ENCODE results near the gene ZCCHC2. TPM values are rescaled to one million over a fixed set of nuclear protein-coding genes. Genes with fewer than 3 reads are reported as not detected.
A peak's percentile ranks its signal among the peaks of the same experiment; 100 is the strongest.

The ZCCHC2 gene
- total and polyA plus RNA-seq, 2 of the 13 experiments (the other 11 are each of a cell fraction or from before 2014, with no cell fraction given) = 62.5 to 76.1 TPM

DNA sequence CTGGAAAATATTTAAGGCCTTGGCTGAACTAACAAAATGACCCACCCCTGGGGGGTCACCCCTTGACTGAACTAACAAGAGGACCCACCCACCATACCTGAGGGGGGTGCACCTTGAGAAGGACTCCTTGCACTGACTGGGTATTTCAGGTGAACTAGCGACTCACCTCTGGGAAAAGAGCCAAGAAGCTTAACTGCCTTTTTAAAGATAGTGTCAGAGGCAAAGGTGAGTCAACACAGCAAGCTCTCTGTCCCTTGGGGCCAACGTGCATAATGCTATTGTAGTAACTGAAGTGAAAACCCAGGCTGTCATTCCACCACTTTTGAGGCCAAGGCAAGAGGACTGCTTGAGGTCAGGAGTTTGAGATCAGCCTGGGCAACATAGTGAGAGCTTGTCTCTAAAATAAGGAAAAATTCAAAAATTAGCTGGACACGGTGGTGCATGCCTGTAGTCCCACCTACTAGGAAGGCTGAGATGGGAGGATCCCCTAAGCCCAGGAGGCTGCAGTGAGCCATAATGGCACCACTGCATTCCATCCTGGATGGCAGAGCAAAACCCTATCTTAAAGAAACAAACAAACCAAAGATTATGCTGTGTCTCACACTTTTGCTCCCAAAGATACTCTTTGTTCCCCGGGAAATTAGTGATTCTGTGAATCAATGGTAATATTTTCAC is 36.4 kb upstream of the ZCCHC2 start (continued):
- TF ChIP-seq, protein P1, sequence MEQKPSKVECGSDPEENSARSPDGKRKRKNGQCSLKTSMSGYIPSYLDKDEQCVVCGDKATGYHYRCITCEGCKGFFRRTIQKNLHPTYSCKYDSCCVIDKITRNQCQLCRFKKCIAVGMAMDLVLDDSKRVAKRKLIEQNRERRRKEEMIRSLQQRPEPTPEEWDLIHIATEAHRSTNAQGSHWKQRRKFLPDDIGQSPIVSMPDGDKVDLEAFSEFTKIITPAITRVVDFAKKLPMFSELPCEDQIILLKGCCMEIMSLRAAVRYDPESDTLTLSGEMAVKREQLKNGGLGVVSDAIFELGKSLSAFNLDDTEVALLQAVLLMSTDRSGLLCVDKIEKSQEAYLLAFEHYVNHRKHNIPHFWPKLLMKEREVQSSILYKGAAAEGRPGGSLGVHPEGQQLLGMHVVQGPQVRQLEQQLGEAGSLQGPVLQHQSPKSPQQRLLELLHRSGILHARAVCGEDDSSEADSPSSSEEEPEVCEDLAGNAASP (CRISPR knock-in tag; IDR thresholded peaks at IDR 0.05; ENCODE audit: borderline replicate concordance) = peak; percentile 32; the same call in 1 of the 2 replicates
- TF ChIP-seq, protein P2, sequence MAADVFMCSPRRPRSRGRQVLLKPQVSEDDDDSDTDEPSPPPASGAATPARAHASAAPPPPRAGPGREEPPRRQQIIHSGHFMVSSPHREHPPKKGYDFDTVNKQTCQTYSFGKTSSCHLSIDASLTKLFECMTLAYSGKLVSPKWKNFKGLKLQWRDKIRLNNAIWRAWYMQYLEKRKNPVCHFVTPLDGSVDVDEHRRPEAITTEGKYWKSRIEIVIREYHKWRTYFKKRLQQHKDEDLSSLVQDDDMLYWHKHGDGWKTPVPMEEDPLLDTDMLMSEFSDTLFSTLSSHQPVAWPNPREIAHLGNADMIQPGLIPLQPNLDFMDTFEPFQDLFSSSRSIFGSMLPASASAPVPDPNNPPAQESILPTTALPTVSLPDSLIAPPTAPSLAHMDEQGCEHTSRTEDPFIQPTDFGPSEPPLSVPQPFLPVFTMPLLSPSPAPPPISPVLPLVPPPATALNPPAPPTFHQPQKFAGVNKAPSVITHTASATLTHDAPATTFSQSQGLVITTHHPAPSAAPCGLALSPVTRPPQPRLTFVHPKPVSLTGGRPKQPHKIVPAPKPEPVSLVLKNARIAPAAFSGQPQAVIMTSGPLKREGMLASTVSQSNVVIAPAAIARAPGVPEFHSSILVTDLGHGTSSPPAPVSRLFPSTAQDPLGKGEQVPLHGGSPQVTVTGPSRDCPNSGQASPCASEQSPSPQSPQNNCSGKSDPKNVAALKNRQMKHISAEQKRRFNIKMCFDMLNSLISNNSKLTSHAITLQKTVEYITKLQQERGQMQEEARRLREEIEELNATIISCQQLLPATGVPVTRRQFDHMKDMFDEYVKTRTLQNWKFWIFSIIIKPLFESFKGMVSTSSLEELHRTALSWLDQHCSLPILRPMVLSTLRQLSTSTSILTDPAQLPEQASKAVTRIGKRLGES (CRISPR knock-in tag; IDR thresholded peaks at IDR 0.05; ENCODE audit: borderline replicate concordance) = no peak
- TF ChIP-seq, protein P3, sequence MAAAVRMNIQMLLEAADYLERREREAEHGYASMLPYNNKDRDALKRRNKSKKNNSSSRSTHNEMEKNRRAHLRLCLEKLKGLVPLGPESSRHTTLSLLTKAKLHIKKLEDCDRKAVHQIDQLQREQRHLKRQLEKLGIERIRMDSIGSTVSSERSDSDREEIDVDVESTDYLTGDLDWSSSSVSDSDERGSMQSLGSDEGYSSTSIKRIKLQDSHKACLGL (CRISPR knock-in tag; IDR thresholded peaks at IDR 0.05) = no peak
- TF ChIP-seq ZFP90 (CRISPR knock-in tag; IDR thresholded peaks at IDR 0.05; ENCODE audit: borderline replicate concordance) (no peak), ZMYM2 (CRISPR knock-in tag; IDR thresholded peaks at IDR 0.05) (peak; percentile 77), FOSL2 (CRISPR knock-in tag; IDR thresholded peaks at IDR 0.05) (peak; percentile 80), MED1 (CRISPR knock-in tag; IDR thresholded peaks at IDR 0.05) (peak; percentile 1; the same call in 1 of the 2 replicates), STAG1 (CRISPR knock-in tag; IDR thresholded peaks at IDR 0.05) (0 out of 2 replicates have a peak, but pooled peaks have one; percentile 3), ZNF3 (CRISPR knock-in tag; IDR thresholded peaks at IDR 0.05) (no peak), ZNF761 (CRISPR knock-in tag; conservative IDR thresholded peaks at IDR 0.05) (0 out of 2 replicates have a peak, but pooled peaks have one; percentile 42), RCOR2 (CRISPR knock-in tag; IDR thresholded peaks at IDR 0.05) (peak; percentile 53; the same call in 1 of the 2 replicates), RXRB (CRISPR knock-in tag; IDR thresholded peaks at IDR 0.05; ENCODE audit: borderline replicate concordance) (peak; percentile 51; the same call in 1 of the 2 replicates), FOXA1 (IDR thresholded peaks at IDR 0.05) (no peak), FOXA1 (CRISPR knock-in tag; IDR thresholded peaks at IDR 0.05) (peak; percentile 25; the same call in 1 of the 2 replicates), FOXA3 (CRISPR knock-in tag; IDR thresholded peaks at IDR 0.05) (peak; percentile 59), SMC3 (IDR thresholded peaks at IDR 0.05; ENCODE audit: low read length) (peak; percentile 5; the same call in 1 of the 2 replicates), KLF11 (CRISPR knock-in tag; IDR thresholded peaks at IDR 0.05) (0 out of 2 replicates have a peak, but pooled peaks have one; percentile 61), ESRRA (CRISPR knock-in tag; IDR thresholded peaks at IDR 0.05; ENCODE audit: low read depth) (0 out of 2 replicates have a peak, but pooled peaks have one; percentile 32), SIX1 (CRISPR knock-in tag; IDR thresholded peaks at IDR 0.05; ENCODE audit: borderline replicate concordance) (no peak), SALL1 (CRISPR knock-in tag; IDR thresholded peaks at IDR 0.05) (peak; percentile 14; the same call in 1 of the 2 replicates), CREM (IDR thresholded peaks at IDR 0.05) (0 out of 2 replicates have a peak, but pooled peaks have one; percentile 25), CREM (CRISPR knock-in tag; IDR thresholded peaks at IDR 0.05) (no peak)
- TF ChIP-seq, protein P4, sequence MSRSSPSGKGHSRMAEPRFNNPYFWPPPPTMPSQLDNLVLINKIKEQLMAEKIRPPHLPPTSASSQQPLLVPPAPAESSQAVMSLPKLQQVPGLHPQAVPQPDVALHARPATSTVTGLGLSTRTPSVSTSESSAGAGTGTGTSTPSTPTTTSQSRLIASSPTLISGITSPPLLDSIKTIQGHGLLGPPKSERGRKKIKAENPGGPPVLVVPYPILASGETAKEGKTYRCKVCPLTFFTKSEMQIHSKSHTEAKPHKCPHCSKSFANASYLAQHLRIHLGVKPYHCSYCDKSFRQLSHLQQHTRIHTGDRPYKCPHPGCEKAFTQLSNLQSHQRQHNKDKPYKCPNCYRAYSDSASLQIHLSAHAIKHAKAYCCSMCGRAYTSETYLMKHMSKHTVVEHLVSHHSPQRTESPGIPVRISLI (CRISPR knock-in tag; IDR thresholded peaks at IDR 0.05; ENCODE audit: borderline replicate concordance) = no peak
- TF ChIP-seq, protein P5, sequence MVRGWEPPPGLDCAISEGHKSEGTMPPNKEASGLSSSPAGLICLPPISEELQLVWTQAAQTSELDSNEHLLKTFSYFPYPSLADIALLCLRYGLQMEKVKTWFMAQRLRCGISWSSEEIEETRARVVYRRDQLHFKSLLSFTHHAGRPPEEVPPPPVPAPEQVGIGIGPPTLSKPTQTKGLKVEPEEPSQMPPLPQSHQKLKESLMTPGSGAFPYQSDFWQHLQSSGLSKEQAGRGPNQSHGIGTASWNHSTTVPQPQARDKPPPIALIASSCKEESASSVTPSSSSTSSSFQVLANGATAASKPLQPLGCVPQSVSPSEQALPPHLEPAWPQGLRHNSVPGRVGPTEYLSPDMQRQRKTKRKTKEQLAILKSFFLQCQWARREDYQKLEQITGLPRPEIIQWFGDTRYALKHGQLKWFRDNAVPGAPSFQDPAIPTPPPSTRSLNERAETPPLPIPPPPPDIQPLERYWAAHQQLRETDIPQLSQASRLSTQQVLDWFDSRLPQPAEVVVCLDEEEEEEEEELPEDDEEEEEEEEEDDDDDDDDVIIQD (CRISPR knock-in tag; IDR thresholded peaks at IDR 0.05; ENCODE audit: low read depth) = 0 out of 2 replicates have a peak, but pooled peaks have one; percentile 23
